Osteoblast (primary cell): ENCODE measurements around the gene TPO. TPM values are rescaled to one million over a fixed set of nuclear protein-coding genes. Genes with fewer than 3 reads are reported as not detected.
"Not testable (repeated sequence)": the region's sequence is repeated elsewhere in the genome, so short reads cannot be mapped to it uniquely, and the experiment has no call there.

Experiments used
- DNase-seq: peaks from one replicate; pipeline ENCODE4 v3.0.0; 2011; ENCODE audit warnings: low spot score, mixed read lengths; ENCODE audit not compliant: insufficient read length; ENCODE audit errors: missing footprints
- H2AFZ ChIP-seq: 2 replicates; pipeline ENCODE4 v1.6.0; 2011; ENCODE audit warnings: mild to moderate bottlenecking, low read length
- H3K27ac ChIP-seq: 2 replicates; pipeline ENCODE4 v1.5.1; 2011; ENCODE audit warnings: mild to moderate bottlenecking, low read depth, low read length, moderate library complexity
- H3K27me3 ChIP-seq: 2 replicates; pipeline ENCODE4 v1.6.0; 2012; ENCODE audit warnings: mild to moderate bottlenecking, control low read depth, inconsistent platforms, low read length, moderate library complexity; ENCODE audit not compliant: insufficient read depth
- H3K36me3 ChIP-seq: 2 replicates; pipeline ENCODE4 v1.5.1; 2011; ENCODE audit warnings: mild to moderate bottlenecking, low read length, control low read depth, moderate library complexity; ENCODE audit not compliant: insufficient read depth
- H3K4me1 ChIP-seq: 2 replicates; pipeline ENCODE4 v1.5.1; 2011; ENCODE audit warnings: mild to moderate bottlenecking, low read length, control low read depth, moderate library complexity; ENCODE audit not compliant: insufficient read depth
- H3K4me2 ChIP-seq: 2 replicates; pipeline ENCODE4 v1.6.0; 2011; ENCODE audit warnings: mild to moderate bottlenecking, low read length; ENCODE audit not compliant: insufficient read depth
- H3K4me3 ChIP-seq: fragments of 200-600 bp; sonication (generic); 3 replicates; pipeline ENCODE4 v1.5.1; 2012; ENCODE audit warnings: mild to moderate bottlenecking, low read length, inconsistent platforms; ENCODE audit not compliant: insufficient read depth
- H3K79me2 ChIP-seq: 2 replicates; pipeline ENCODE4 v1.6.0; 2012; ENCODE audit warnings: mild to moderate bottlenecking, low read length, control low read depth, inconsistent platforms; ENCODE audit not compliant: insufficient read depth
- H3K9me3 ChIP-seq: 2 replicates; pipeline ENCODE4 v1.5.1; 2011; ENCODE audit warnings: low read depth, low read length, control low read depth
- H4K20me1 ChIP-seq: 2 replicates; pipeline ENCODE4 v1.6.0; 2012; ENCODE audit warnings: mild to moderate bottlenecking, low read length, control low read depth; ENCODE audit not compliant: insufficient read depth
- total RNA-seq: library from RNA; depleted of rRNA; stranded (reverse); fragments of >200 nt; gene quantifications from 2 replicates; pipeline ENCODE4 v1.2.3, GENCODE V29; 2012
- TF ChIP-seq, protein P1 (sequence below): IDR thresholded peaks from 2 replicates; pipeline ENCODE4 v1.5.1; 2011; ENCODE audit warnings: mild to moderate bottlenecking, low read depth, low read length, moderate library complexity; ENCODE audit errors: extremely low read depth

The TPO gene
- total RNA-seq, 1 donor = not detected

GRCh38 chr2:1489486-1489885 lies 76.2 kb downstream of the TPO start:
- Histone ChIP-seq H3K4me1 (no peaks in the 10 kb centered on the region), H4K20me1 (no peaks in the 10 kb centered on the region), H3K36me3 (no peaks in the 10 kb centered on the region), H3K9me3 (no peaks in the 10 kb centered on the region), H3K4me2 (no peak overlapping the region), H2AFZ (no peak overlapping the region), H3K27ac (no peak overlapping the region), H3K27me3 (no peaks in the 10 kb centered on the region), H3K4me3 (no peak overlapping the region), H3K79me2 (no peaks in the 10 kb centered on the region)
- no peak for DNase-seq
- TF ChIP-seq, protein P1, sequence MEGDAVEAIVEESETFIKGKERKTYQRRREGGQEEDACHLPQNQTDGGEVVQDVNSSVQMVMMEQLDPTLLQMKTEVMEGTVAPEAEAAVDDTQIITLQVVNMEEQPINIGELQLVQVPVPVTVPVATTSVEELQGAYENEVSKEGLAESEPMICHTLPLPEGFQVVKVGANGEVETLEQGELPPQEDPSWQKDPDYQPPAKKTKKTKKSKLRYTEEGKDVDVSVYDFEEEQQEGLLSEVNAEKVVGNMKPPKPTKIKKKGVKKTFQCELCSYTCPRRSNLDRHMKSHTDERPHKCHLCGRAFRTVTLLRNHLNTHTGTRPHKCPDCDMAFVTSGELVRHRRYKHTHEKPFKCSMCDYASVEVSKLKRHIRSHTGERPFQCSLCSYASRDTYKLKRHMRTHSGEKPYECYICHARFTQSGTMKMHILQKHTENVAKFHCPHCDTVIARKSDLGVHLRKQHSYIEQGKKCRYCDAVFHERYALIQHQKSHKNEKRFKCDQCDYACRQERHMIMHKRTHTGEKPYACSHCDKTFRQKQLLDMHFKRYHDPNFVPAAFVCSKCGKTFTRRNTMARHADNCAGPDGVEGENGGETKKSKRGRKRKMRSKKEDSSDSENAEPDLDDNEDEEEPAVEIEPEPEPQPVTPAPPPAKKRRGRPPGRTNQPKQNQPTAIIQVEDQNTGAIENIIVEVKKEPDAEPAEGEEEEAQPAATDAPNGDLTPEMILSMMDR = no peak

DNA sequence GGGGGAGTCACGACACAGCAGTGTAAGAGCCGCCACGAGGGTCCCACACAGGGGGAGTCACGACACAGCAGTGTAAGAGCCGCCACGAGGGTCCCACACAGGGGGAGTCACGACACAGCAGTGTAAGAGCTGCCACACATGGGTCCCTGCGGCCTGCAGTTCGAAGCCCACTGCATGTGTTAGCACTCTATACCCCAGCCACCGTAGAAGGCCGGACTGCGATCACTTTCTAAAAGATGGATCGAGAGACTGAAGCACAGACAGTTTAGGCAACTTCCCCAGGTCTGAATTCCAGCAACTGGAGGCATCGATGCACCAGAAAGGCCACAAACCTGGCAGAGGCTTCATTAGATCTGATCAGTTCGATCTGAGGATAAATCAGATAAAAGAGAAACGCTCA lies 77.1 kb downstream of the TPO start:
- not testable (repeated sequence) for H3K79me2 ChIP-seq, H3K4me2 ChIP-seq, H3K27ac ChIP-seq, H3K4me1 ChIP-seq, H4K20me1 ChIP-seq, H3K27me3 ChIP-seq, H2AFZ ChIP-seq, H3K9me3 ChIP-seq, H3K4me3 ChIP-seq, H3K36me3 ChIP-seq
- peak; percentile 42 for DNase-seq

DNA sequence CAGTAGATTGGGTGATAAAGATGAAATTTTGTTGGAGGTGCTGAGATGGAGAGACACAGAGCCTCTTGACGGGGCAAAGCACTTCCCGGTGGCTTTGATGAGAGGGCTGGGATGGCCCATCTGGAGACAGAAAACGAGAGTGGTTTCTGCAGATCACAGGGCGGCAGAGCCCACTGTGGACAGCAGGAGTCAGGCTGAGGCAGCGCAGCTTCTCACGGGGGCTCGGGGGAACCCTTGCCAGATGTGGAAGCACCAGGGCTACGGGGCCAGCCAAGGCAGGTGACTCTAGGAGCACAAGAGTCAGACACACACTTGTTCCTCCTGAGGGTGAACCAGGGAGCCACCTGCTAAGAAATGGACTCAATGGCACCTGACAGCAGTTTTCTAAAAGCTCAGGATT lies 78.5 kb downstream of the TPO start:
- Histone ChIP-seq H4K20me1 (no peaks in the 10 kb centered on the region), H3K4me2 (no peak overlapping the region), H3K4me1 (no peaks in the 10 kb centered on the region), H3K9me3 (no peaks in the 10 kb centered on the region), H3K27me3 (no peaks in the 10 kb centered on the region), H3K79me2 (no peaks in the 10 kb centered on the region), H3K4me3 (no peak overlapping the region), H3K27ac (no peak overlapping the region), H3K36me3 (no peaks in the 10 kb centered on the region), H2AFZ (no peak overlapping the region)
- TF ChIP-seq, protein P1 = no peak
- DNase-seq = peak; percentile 62

- H3K79me2 ChIP-seq, H3K4me1 ChIP-seq, H3K4me2 ChIP-seq, H3K36me3 ChIP-seq, H2AFZ ChIP-seq, H3K9me3 ChIP-seq, H3K4me3 ChIP-seq, H3K27ac ChIP-seq, H4K20me1 ChIP-seq, H3K27me3 ChIP-seq: not testable (repeated sequence)
- DNase-seq = peak; percentile 77
These were observed 79.0 kb downstream of the TPO start for GRCh38 chr2:1492231-1492630.

DNA sequence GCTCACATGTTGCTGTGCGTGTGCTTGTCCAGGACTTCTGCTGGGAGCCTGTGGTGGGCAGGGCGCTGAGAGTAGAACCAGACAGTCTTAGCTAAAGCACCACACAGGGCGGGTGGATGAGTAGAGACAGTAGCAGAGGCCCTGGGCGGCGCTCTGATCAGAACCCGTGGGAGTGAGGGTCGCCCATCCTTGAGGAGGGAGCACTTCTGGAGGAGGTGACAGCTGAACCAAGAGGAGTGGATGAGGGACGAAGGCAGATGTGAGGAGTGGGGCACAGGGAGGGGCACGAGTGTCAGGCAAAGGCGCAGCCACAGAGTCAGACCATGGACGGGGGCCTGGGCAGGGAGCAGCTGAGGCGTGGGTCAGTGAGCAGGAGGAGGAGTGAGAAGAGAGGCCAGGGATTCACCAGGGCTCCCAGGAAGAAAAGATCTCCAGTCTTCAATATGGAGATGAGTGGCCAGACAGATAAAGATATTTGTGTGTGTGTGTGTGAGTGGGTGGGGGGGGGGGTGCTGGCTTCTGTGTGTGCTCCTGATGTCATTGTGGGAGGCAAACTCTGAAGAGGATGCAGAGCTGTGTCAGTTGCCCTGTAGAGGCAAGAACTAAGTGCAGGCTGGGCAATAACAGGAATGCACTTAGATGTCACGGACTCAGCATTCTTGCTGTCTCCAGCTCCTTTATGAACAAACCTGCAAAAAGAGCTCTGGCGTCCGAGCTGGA lies 79.6 kb downstream of the TPO start:
- Histone ChIP-seq H3K27ac (no peak overlapping the region), H3K36me3 (no peaks in the 10 kb centered on the region), H3K4me1 (no peaks in the 10 kb centered on the region), H3K27me3 (no peaks in the 10 kb centered on the region), H3K4me2 (no peak overlapping the region), H4K20me1 (no peaks in the 10 kb centered on the region), H3K4me3 (no peak overlapping the region), H2AFZ (no peak overlapping the region), H3K9me3 (no peaks in the 10 kb centered on the region), H3K79me2 (no peaks in the 10 kb centered on the region)
- TF ChIP-seq, protein P1 = no peak
- DNase-seq = peak; percentile 74
